D721Med (cell line): ENCODE results near the gene DKKL1.

Experiments used
- DNase-seq: peaks from one replicate; pipeline ENCODE4 v3.0.0; 2011; ENCODE audit warnings: low spot score; ENCODE audit not compliant: insufficient read length
- FAIRE-seq: peaks from 2 replicates; lab custom pipeline; 2011; peaks lifted over from hg19 to GRCh38; lab: Jason Lieb, UNC
- TF ChIP-seq, protein P1 (sequence below): IDR thresholded peaks from 2 replicates; pipeline ENCODE4 v1.5.1; 2012; ENCODE audit warnings: mild to moderate bottlenecking, control low read depth; ENCODE audit not compliant: insufficient read depth; ENCODE audit errors: missing control alignments

DKKL1 gene

DNA sequence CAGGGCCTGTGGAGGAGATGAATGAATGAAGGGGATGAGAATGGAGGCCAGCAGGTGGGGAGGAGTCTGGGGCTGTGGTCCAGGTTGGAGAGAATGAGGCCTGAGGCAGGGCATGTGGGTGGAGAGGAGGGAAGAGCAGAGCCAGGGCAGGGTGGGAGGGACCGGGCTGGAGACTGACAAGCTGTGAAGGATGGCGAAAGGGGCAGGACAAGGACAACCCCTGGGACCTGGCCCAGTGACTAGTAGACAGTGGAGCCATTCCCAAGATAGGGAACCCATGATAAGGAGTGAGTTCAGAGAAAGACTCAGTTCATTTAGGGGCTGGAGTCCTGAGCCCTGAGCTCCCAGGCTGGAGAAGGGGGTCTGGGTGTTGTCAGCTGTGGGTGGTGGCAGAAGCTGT, 56.5 kb downstream of the DKKL1 start:
- TF ChIP-seq, protein P1, sequence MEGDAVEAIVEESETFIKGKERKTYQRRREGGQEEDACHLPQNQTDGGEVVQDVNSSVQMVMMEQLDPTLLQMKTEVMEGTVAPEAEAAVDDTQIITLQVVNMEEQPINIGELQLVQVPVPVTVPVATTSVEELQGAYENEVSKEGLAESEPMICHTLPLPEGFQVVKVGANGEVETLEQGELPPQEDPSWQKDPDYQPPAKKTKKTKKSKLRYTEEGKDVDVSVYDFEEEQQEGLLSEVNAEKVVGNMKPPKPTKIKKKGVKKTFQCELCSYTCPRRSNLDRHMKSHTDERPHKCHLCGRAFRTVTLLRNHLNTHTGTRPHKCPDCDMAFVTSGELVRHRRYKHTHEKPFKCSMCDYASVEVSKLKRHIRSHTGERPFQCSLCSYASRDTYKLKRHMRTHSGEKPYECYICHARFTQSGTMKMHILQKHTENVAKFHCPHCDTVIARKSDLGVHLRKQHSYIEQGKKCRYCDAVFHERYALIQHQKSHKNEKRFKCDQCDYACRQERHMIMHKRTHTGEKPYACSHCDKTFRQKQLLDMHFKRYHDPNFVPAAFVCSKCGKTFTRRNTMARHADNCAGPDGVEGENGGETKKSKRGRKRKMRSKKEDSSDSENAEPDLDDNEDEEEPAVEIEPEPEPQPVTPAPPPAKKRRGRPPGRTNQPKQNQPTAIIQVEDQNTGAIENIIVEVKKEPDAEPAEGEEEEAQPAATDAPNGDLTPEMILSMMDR: no peak
- no peak for FAIRE-seq

DNA sequence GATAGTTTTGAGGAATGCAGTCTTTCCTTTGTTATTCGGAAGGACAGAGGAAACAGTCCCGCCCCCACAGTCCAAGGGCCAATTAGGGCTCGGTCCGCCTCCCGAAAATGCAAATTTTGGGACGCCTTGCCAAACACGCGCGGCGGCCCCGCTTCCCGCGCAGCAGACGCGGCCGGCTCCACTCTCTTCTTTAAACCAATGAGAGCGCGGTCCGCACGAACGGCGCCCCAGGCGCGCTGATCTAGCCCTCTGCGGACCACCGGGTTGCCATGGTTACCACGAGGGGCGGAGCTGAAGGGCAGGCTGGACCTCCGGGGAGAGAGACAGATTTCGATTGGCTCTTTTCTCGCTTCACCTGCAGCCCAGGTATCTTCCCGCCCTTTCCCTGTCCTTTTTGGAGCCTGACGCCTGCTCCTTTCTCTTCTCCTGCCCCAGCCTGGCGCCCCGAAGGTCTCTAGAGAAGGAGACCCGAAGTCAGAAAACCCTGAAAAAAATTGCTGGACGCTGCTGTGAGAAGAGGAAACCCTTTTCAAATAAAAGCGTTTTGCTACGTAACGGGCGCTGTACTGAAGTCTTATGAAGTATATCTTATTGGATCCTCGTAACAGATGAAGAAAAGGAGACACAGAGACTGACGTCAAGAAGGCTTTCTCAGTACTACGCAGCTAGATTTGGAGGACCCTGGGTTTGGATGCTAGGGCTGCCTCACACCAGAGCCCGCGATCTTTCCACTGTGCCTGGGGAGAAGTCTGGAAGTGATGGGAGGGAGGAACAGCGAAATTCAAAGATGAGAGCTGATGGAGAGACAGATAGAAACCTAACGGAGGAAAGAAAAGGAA, 57.6 kb downstream of the DKKL1 start:
- TF ChIP-seq, protein P1: no peak
- no peak for FAIRE-seq
- peak; percentile 77 for DNase-seq

More for the DNA sequence above, 56.5 kb downstream of the DKKL1 start:
- DNase-seq: no peak

DNA sequence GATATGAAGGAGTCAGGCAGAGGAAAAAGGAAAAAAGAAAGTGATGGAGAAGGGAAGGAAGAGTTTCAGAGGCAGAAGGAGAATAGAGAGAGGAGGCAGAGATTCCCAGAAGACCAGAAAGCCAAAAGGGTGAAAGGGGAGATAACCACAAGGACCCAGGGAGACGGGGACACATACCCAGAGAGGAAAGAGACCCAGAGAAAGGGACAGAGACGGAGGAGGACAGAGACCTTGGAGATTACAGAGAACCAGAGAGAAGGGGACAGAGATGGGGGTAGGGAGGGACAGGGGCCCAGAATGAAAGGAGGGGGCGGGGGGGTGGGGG, 58.2 kb downstream of the DKKL1 start:
- DNase-seq: no peak
- TF ChIP-seq, protein P1: no peak
- no peak for FAIRE-seq

DNA sequence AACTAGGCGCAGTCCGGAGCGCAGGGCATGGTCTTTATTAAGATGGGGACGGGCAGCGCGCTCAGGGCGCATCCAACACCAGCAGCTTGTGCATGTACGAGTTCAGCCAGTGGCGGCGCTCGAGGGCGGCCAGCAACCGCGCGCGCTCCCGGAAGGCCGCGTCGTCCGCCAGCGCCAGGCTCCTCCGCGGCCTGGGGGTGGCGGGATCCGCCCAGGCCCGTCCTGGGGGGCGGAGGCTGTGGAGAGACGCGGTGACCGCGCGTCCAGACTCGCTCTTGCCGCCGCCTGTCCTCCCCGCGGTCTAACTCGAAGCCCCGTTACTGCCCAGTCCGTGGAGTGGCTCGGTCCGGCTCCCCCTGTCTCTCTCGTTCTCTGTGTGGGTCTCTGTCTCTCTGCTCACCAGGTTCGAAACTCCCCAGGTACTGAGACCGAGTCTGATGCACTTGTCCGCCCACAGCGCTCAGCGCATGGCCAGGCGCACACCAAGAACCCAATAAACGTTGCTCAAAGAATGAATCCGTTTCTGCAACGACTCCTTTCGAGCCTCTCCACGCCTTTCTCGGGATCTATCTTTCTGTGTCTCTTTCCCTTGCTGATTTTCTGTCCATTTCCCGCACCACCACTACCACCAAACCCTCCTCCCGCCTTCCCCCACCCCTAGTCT, 58.9 kb downstream of the DKKL1 start:
- TF ChIP-seq, protein P1: peak; percentile 24
- FAIRE-seq (no peak), DNase-seq (no peak)

DNA sequence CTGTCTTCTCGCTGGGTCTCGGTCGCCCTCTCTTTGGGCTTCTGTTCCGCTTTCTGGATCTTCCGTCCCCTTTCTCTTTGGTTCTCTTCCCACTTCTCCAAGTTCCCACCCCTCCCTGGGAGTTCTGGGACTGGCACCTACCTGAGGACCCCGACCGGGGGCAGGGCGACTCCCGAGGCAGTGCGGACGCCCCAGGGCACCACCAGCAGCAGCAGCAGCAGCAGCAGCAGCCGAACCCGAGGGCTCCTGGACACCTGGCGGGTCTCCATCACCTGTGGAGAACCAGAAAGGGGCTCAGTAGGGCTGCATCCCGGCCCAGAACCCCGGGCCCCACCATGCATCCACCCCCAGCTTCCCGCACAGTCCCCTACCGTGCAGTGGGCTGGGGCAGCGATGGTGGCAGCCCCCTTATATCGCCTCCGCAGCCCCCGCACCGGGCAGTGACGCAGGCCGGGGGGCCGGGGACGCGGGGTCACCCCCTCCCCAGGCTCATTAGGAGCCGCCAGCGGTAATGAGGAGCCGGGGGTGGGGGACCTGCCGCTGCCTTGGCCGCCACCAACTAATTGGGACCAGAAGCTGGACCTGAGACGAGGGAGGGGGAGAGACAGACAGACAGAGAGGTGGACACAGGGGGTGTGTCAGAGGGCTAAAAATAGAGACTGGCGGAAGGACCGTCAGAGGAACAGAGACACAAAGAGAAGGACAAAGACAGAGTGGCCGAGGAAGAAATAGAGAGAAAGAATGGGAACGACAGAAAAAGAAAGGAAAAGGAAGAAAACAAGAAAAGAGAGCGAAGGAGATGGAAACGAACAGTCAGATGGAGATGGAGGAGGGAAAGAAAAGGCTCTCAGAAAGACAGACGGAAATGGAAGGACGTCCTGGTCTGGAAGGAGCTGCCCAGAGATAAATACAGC, 59.7 kb downstream of the DKKL1 start, which contains the start of gene PTH2:
Gene PTH2, minus strand, starts transcription at position 371 of the 914 bp plus-strand sequence. Its CDS starts 102 bp downstream, at position 269.
- no peak for DNase-seq
- TF ChIP-seq, protein P1: no peak
- FAIRE-seq: no peak

DNA sequence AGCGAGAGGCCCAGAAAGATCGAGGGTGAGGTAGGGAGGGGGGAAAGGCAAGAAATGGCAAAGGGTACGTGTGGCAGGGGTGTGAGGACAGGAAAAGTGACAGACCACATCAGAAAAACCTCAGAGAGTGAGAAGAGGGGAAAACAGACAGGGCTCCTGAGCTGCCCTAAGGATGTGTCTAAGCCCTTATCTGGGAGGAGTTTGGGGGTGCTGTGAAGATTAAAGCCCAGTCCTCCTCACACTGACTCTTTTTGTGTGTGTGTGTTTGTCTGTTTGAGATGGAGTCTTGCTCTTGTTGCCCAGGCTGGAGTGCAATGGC, 60.3 kb downstream of the DKKL1 start:
- DNase-seq (no peak), FAIRE-seq (no peak)
- TF ChIP-seq, protein P1: no peak
